ENCODE data around the gene ITGA6. TPM values are rescaled to one million over a fixed set of nuclear protein-coding genes. Genes with fewer than 3 reads are reported as not detected.

Gene ITGA6
- total RNA-seq, 1 experiment from 2014 or later = 78.3 TPM

DNA sequence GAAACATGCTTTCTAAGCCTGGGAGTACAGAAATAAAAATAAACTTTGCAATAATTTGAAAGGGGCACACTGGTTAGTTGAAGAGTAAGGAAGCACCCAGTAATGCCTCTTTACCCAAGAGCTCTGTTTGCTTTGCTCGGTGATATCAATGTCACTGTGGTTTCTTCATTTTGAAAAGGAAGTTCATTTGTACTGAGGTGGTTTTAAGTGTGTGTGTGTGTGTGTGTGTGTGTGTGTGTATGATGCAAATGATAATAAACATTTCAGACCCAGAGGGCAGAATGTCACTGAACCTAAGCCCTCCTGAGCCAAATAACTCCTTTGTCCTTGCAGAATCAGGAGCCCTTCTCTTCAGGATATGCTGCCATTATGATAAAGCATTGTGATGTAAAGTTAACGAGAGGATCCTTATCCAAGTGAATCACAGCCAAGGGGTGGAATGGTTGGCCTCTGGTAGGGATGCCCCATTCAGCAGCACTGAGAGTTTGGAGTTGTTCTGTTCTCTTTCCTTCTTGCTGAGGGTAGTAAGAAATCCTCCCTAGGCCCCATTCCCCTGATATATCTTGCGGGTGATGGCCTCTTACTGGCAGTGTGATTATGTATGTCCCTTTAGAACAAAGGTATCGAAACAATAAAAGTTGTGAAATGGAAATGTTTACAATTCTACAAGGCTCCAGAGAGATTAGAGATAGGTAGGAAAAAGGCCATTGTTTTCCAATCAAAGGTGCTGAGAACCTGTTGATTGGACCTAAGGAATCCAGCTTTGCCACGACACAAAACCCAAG lies 7.6 kb downstream of the ITGA6 start:
- Histone ChIP-seq H3K4ac (ENCODE audit: low read depth, low read length) (no peak overlapping the region), H3K27ac (ENCODE audit: insufficient read length, low read depth, low read length) (no peak overlapping the region), H4K91ac (ENCODE audit: insufficient read length, low read depth, low read length) (no peak overlapping the region), H4K5ac (ENCODE audit: insufficient read length, low read depth, low read length) (no peak overlapping the region), H3K4me2 (ENCODE audit: insufficient read depth, insufficient read length, low read length) (no peak overlapping the region), H3K27me3 (ENCODE audit: insufficient read depth, low read length) (no peaks in the 10 kb centered on the region), H3K9me3 (ENCODE audit: control insufficient read depth, low read depth, low read length) (no peaks in the 10 kb centered on the region), H3K79me2 (ENCODE audit: insufficient read depth, low read length) (peaks cover 42% of the 10 kb centered on the region; the same call in 1 of the 2 replicates), H4K8ac (replicated peaks; ENCODE audit: insufficient read length, low read depth, low read length) (no peak overlapping the region), H3K23me2 (ENCODE audit: insufficient read length, low read depth, low read length, poor library complexity, severe bottlenecking) (no peaks in the 10 kb centered on the region), H3K79me1 (ENCODE audit: insufficient read depth, low read depth, low read length, poor library complexity, severe bottlenecking) (peaks cover 15% of the 10 kb centered on the region), H4K20me1 (ENCODE audit: control insufficient read depth, insufficient read depth, insufficient read length) (no peaks in the 10 kb centered on the region), H3K23ac (ENCODE audit: insufficient read length, low read depth, low read length) (no peak overlapping the region), H2BK12ac (ENCODE audit: insufficient read length, low read depth, low read length) (no peak overlapping the region), H3T11ph (ENCODE audit: low read length) (no peak overlapping the region), H2AFZ (ENCODE audit: low read length) (no peak overlapping the region), H3K14ac (ENCODE audit: insufficient read depth, low read length) (no peak overlapping the region), H2BK20ac (ENCODE audit: low read depth, low read length, poor library complexity, severe bottlenecking) (no peak overlapping the region), H3K56ac (ENCODE audit: insufficient read length, low read depth, low read length) (no peak overlapping the region), H3K9ac (ENCODE audit: extremely low read depth, insufficient read length, low read length) (no peak overlapping the region), H2AK5ac (ENCODE audit: insufficient read length, low read length) (no peak overlapping the region), H2BK15ac (ENCODE audit: low read depth, low read length) (no peak overlapping the region), H3K4me1 (ENCODE audit: insufficient read depth, low read length) (peaks cover 40% of the 10 kb centered on the region), H2BK5ac (ENCODE audit: insufficient read length, low read length) (no peak overlapping the region), H2BK120ac (ENCODE audit: low read depth, low read length, poor library complexity, severe bottlenecking) (no peak overlapping the region), H3K18ac (ENCODE audit: insufficient read length, low read depth, low read length) (no peak overlapping the region)
- peak; percentile 57 for DNase-seq
- peak overlapping the region; percentile 17 to 56; a peak in 2 of 5 replicates for H3K4me3 Mint-ChIP-seq
- H3K27ac Mint-ChIP-seq = peak overlapping the region; percentile 45 to 83 (median 60); a peak in 6 of 7 replicates
- H3K36me3 Mint-ChIP-seq (ENCODE audit: insufficient read depth in 1 of 3, low read depth in 3 of 3) = peaks cover 5 to 17% (median 9%) of the 10 kb centered on the region in 3 experiments
- no peak for TF ChIP-seq CTCF (conservative IDR thresholded peaks at IDR 0.05)
- no CpG with 5 or more reads among the region's 5 CpGs for WGBS (ENCODE audit: extremely low coverage, insufficient read length, low lambda C conversion rate)
- no peaks in the 10 kb centered on the region for H3K9me3 Mint-ChIP-seq
- no peaks in the 10 kb centered on the region for H3K27me3 Mint-ChIP-seq (ENCODE audit: low read depth)
- peaks cover 66 to 68% of the 10 kb centered on the region in 2 experiments for H3K4me1 Mint-ChIP-seq

Measured in H9 (cell line).